Measurements from ENCODE around the gene EDIL3. TPM values are rescaled to one million over a fixed set of nuclear protein-coding genes. Genes with fewer than 3 reads are reported as not detected.

EDIL3 gene
- total RNA-seq, 3 donors from 2014 or later: 29.7 to 39.8 (median 39.6) TPM

GRCh38 chr5:83913593-83913992 is 471.1 kb downstream of the EDIL3 start:
- Histone ChIP-seq H3K4me1 (ENCODE audit: low read depth) (peaks cover 12% of the 10 kb centered on the region), H3K4me3 (no peak overlapping the region), H3K9me3 (no peaks in the 10 kb centered on the region), H3K36me3 (ENCODE audit: low read depth) (no peaks in the 10 kb centered on the region)
- intact Hi-C loops (cut with DNase I, micrococcal nuclease): loop anchor here in 1 of 2 donors (10.0 kb wide), 1 partner anchor 189 kb away; the partner anchor contains the start of gene HAPLN1
- TF ChIP-seq CTCF (IDR thresholded peaks at IDR 0.05): no peak
- no peak for DNase-seq
- ATAC-seq: no peak

- TF ChIP-seq CTCF (IDR thresholded peaks at IDR 0.05): no peak
- Histone ChIP-seq H3K36me3 (ENCODE audit: low read depth) (no peaks in the 10 kb centered on the region), H3K4me1 (ENCODE audit: low read depth) (no peaks in the 10 kb centered on the region), H3K4me3 (no peak overlapping the region), H3K9me3 (no peaks in the 10 kb centered on the region)
- intact Hi-C loops (cut with DNase I, micrococcal nuclease): loop anchor here in 1 of 2 donors (10.0 kb wide), 1 partner anchor 187 kb away; the partner anchor contains the start of gene HAPLN1
- no peak for DNase-seq
- no peak for ATAC-seq
These were observed 473.2 kb downstream of the EDIL3 start for GRCh38 chr5:83911367-83911919.

GRCh38 chr5:83900306-83900705 is 484.4 kb downstream of the EDIL3 start:
- no peaks in the 10 kb centered on the region for H3K4me1 ChIP-seq (ENCODE audit: low read depth)
- DNase-seq (no peak), ATAC-seq (no peak)
- TF ChIP-seq CTCF (IDR thresholded peaks at IDR 0.05): no peak
- no peak overlapping the region for H3K4me3 ChIP-seq
- intact Hi-C loops (cut with DNase I, micrococcal nuclease): no loop called here
- H3K36me3 ChIP-seq (ENCODE audit: low read depth): no peaks in the 10 kb centered on the region
- H3K9me3 ChIP-seq: no peaks in the 10 kb centered on the region

DNA sequence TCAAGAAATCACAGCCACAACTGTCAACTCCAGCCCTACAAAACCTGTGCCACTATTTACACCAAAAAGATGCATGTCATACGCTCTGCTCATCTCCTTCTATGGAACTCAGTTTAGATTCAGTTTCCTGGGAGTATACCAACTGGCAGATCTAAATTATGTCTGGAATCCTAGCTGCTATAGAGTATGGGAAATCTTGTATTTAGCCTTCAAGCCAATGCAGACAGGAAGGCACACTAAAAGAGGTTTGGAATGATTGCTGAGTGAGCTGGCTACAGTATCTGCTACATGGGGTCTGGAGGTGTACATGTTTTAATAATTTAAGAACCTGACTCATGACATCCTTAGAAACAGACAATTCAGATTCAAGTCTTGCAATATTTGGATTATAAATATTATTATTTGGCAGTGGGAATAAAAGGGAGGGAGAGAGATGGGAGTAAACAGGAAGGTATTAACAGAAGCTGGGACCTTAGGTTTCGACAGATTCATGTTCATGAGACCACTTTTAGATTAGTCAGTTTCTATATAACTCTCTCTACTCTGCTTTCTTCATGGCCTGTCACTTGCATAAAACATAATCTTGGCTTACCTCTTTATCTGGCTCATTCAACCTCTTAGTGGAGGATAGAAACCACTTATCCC is 485.2 kb downstream of the EDIL3 start:
- DNase-seq: no peak
- Histone ChIP-seq H3K9me3 (no peaks in the 10 kb centered on the region), H3K36me3 (ENCODE audit: low read depth) (no peaks in the 10 kb centered on the region), H3K4me1 (ENCODE audit: low read depth) (no peaks in the 10 kb centered on the region), H3K4me3 (no peak overlapping the region)
- ATAC-seq: no peak
- TF ChIP-seq CTCF (IDR thresholded peaks at IDR 0.05): no peak
- intact Hi-C loops (cut with DNase I, micrococcal nuclease): no loop called here

- H3K4me1 ChIP-seq (ENCODE audit: low read depth): no peaks in the 10 kb centered on the region
- no peaks in the 10 kb centered on the region for H3K36me3 ChIP-seq (ENCODE audit: low read depth)
- no peaks in the 10 kb centered on the region for H3K9me3 ChIP-seq
- TF ChIP-seq CTCF (IDR thresholded peaks at IDR 0.05): no peak
- no peak for DNase-seq
- ATAC-seq: no peak
- intact Hi-C loops (cut with DNase I, micrococcal nuclease): no loop called here
- H3K4me3 ChIP-seq: no peak overlapping the region
These were observed 488.8 kb downstream of the EDIL3 start for GRCh38 chr5:83895860-83896259.
